NB4 (cell line): ENCODE data around the gene BRWD1.

ENCODE experiments used
- MYC ChIP-seq: IDR thresholded peaks from 2 replicates; pipeline ENCODE4 v1.6.1; 2011; ENCODE audit warnings: low read depth, low read length
- POLR2A ChIP-seq: IDR thresholded peaks from 2 replicates; pipeline ENCODE4 v1.6.1; 2011; ENCODE audit warnings: mild to moderate bottlenecking; ENCODE audit not compliant: insufficient read length; ENCODE audit errors: extremely low read depth
- TF ChIP-seq, protein P1 (sequence below): IDR thresholded peaks from one replicate; pipeline ENCODE4 v1.5.1; 2012; ENCODE audit warnings: low read depth, low read length
- TF ChIP-seq, protein P2 (sequence below): IDR thresholded peaks from 2 replicates; pipeline ENCODE4 v1.6.1; 2011; ENCODE audit warnings: low read depth, low read length

DNA sequence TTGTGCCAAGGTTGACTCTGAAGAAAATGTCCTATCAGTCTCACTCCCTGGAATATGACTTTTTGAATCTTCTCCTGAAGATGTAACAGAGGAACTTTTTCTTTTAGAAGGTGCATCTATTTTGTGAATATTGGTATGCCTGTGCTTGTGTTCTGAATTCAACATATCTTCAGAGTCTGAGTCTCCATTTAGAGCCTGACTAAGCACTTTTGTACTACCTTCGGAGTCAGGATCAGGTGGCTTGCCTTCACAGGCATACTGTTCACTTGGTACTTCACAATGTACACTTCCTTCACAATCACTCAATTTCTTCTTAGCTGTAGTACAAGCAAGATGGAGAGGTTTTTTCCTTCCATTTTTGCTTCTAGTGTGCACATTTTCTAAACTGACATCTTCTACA, 116.6 kb downstream of the BRWD1 start:
- TF ChIP-seq, protein P1, sequence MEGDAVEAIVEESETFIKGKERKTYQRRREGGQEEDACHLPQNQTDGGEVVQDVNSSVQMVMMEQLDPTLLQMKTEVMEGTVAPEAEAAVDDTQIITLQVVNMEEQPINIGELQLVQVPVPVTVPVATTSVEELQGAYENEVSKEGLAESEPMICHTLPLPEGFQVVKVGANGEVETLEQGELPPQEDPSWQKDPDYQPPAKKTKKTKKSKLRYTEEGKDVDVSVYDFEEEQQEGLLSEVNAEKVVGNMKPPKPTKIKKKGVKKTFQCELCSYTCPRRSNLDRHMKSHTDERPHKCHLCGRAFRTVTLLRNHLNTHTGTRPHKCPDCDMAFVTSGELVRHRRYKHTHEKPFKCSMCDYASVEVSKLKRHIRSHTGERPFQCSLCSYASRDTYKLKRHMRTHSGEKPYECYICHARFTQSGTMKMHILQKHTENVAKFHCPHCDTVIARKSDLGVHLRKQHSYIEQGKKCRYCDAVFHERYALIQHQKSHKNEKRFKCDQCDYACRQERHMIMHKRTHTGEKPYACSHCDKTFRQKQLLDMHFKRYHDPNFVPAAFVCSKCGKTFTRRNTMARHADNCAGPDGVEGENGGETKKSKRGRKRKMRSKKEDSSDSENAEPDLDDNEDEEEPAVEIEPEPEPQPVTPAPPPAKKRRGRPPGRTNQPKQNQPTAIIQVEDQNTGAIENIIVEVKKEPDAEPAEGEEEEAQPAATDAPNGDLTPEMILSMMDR = no peak
- TF ChIP-seq MYC = no peak
- TF ChIP-seq POLR2A = no peak
- TF ChIP-seq, protein P2, sequence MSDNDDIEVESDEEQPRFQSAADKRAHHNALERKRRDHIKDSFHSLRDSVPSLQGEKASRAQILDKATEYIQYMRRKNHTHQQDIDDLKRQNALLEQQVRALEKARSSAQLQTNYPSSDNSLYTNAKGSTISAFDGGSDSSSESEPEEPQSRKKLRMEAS = no peak
